Neuron (in vitro differentiated cells): ENCODE measurements around the gene HCN4.

Experiments used
- H2AFZ ChIP-seq: one replicate; pipeline ENCODE4 v1.6.1; 2013; ENCODE audit warnings: low read depth, mild to moderate bottlenecking, inconsistent platforms, low read length, moderate library complexity
- H3K27me3 ChIP-seq: one replicate; pipeline ENCODE4 v1.6.1; 2013; ENCODE audit warnings: low read length; ENCODE audit not compliant: insufficient read depth
- H3K36me3 ChIP-seq: one replicate; pipeline ENCODE4 v1.6.1; 2013; ENCODE audit warnings: low read length; ENCODE audit not compliant: insufficient read depth
- H3K4me1 ChIP-seq: one replicate; pipeline ENCODE4 v1.6.1; 2013; ENCODE audit warnings: low read length; ENCODE audit not compliant: insufficient read depth
- H3K4me3 ChIP-seq: 2 replicates; pipeline ENCODE4 v1.5.1; 2013; ENCODE audit warnings: mild to moderate bottlenecking, low read length, moderate library complexity
- H3K9me3 ChIP-seq: one replicate; pipeline ENCODE4 v1.6.1; 2013; ENCODE audit warnings: low read length

The HCN4 gene

GRCh38 chr15:73388256-73388781 is 19.6 kb upstream of the HCN4 start:
- Histone ChIP-seq H3K27me3 (peaks cover 25% of the 10 kb centered on the region), H3K4me1 (no peaks in the 10 kb centered on the region), H3K4me3 (no peak overlapping the region), H2AFZ (no peak overlapping the region), H3K9me3 (peaks cover 2% of the 10 kb centered on the region), H3K36me3 (no peaks in the 10 kb centered on the region)

DNA sequence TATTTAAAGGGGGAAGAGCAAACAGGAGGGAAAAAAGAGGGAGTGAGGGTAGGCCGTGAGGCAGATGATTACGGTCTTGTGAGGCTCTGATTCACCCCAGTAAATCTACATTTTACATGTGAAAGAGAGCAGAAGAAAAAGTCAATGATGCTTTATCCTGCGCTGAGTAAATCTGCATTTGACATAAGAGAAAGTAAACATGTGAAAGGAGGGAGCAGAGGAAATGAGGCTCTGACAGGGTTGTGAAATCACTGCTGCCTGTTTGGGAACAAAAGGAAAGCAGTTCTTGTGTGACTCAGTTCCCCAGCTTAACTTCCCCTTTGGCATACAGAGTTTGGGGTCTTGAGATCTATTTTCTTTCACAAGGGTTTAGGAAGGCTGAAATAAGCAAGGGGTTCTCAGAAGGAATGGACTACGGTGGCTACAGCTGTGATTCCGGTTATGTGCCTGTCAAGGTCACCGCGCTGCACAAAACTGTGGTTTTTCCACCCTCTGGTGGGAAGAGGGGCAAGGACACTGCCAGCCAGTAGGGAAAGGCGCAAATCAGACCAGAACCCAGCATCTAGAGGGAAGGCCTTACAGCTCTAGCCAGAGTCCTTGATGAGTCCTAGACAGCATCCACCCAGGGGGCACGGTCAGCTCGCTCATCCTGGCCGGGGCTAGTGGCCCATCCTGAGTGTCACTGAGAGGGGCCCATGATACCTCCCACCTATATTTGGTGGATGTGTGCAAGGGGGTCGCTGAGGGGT is 18.9 kb upstream of the HCN4 start:
- Histone ChIP-seq H3K4me3 (no peak overlapping the region), H3K4me1 (no peaks in the 10 kb centered on the region), H3K27me3 (peaks cover 25% of the 10 kb centered on the region), H3K9me3 (peaks cover 2% of the 10 kb centered on the region), H3K36me3 (no peaks in the 10 kb centered on the region), H2AFZ (no peak overlapping the region)

- no peaks in the 10 kb centered on the region for H3K4me1 ChIP-seq
- H2AFZ ChIP-seq: no peak overlapping the region
- H3K27me3 ChIP-seq: peaks cover 25% of the 10 kb centered on the region
- no peaks in the 10 kb centered on the region for H3K36me3 ChIP-seq
- peaks cover 2% of the 10 kb centered on the region for H3K9me3 ChIP-seq
- H3K4me3 ChIP-seq: no peak overlapping the region
Measured at GRCh38 chr15:73386886-73387506, 18.2 kb upstream of the HCN4 start.

DNA sequence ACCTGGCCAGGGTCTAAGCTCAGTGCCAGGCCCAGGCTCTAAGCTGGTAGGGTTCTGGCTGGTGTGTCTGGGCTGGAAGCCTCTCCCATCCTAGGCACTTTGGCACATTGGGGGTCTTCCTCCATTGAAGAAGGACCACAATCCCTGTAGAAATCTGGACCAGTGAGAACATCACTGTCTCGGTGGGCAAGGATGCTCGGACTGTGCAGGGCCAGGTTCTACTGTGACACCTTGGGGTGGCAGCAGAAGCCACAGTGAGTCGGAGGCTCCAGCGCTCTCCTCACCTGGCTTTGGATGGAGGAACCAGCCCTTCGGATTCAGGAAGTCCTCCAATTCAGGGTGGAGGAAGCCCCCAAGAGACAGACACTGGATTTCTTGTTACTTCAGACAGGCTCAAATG is 17.5 kb upstream of the HCN4 start:
- Histone ChIP-seq H3K36me3 (no peaks in the 10 kb centered on the region), H3K9me3 (peaks cover 2% of the 10 kb centered on the region), H3K4me3 (no peak overlapping the region), H3K4me1 (no peaks in the 10 kb centered on the region), H2AFZ (no peak overlapping the region), H3K27me3 (peaks cover 25% of the 10 kb centered on the region)

DNA sequence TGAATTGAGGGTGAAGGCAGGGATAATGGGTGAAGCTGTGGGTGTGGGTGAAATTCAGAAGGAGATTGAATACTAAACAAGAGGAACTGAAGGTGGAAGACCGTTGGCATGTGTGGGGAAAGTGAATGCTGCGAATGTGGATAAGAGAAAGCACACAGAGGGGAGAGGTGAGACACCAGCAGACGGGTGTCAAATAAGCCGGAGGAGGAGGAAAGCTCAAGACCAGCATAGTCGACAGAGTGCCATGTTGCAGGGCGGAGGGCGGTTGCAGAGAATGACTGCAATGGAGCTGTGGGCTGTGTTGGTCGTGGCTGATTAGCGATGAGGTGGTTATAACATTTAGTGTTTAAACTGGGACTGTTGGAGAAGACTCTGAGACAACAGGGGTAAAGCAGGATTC is 16.4 kb upstream of the HCN4 start:
- H3K4me1 ChIP-seq: no peaks in the 10 kb centered on the region
- peaks cover 2% of the 10 kb centered on the region for H3K9me3 ChIP-seq
- H3K27me3 ChIP-seq: peaks cover 24% of the 10 kb centered on the region
- no peak overlapping the region for H2AFZ ChIP-seq
- no peaks in the 10 kb centered on the region for H3K36me3 ChIP-seq
- no peak overlapping the region for H3K4me3 ChIP-seq

GRCh38 chr15:73383310-73384189 is 14.8 kb upstream of the HCN4 start:
- peaks cover 2% of the 10 kb centered on the region for H3K9me3 ChIP-seq
- H3K27me3 ChIP-seq: peaks cover 22% of the 10 kb centered on the region
- no peaks in the 10 kb centered on the region for H3K4me1 ChIP-seq
- H3K4me3 ChIP-seq: no peak overlapping the region
- H2AFZ ChIP-seq: no peak overlapping the region
- H3K36me3 ChIP-seq: no peaks in the 10 kb centered on the region

GRCh38 chr15:73382115-73382514 is 13.4 kb upstream of the HCN4 start:
- Histone ChIP-seq H3K4me3 (no peak overlapping the region), H3K36me3 (no peaks in the 10 kb centered on the region), H2AFZ (no peak overlapping the region), H3K9me3 (peaks cover 2% of the 10 kb centered on the region), H3K27me3 (peaks cover 14% of the 10 kb centered on the region), H3K4me1 (no peaks in the 10 kb centered on the region)

- no peak overlapping the region for H2AFZ ChIP-seq
- peaks cover 4% of the 10 kb centered on the region for H3K27me3 ChIP-seq
- no peaks in the 10 kb centered on the region for H3K9me3 ChIP-seq
- no peak overlapping the region for H3K4me3 ChIP-seq
- no peaks in the 10 kb centered on the region for H3K4me1 ChIP-seq
- no peaks in the 10 kb centered on the region for H3K36me3 ChIP-seq
Measured at GRCh38 chr15:73380661-73381060, 11.9 kb upstream of the HCN4 start.

DNA sequence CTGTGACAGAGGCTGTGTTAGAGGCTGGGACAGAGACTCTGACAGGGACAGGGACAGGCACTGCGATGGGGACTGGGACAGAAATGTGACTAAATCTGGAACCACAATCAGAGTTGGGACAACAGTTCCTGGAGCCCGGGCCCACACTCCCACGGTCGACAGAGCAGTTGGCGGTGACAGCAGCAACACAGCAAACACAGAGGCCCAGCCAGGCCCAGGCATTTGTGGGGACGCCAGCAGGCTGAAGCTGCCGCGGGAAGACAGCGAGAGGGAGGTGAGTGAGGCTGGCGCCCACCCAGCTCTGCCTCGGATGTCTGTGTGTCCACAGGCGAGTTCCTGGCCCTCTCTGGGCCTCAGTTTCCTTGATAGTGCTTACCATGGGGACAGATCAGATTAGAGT is 9.3 kb upstream of the HCN4 start:
- Histone ChIP-seq H3K9me3 (no peaks in the 10 kb centered on the region), H3K36me3 (no peaks in the 10 kb centered on the region), H3K4me3 (no peak overlapping the region), H3K27me3 (peaks cover 4% of the 10 kb centered on the region), H3K4me1 (no peaks in the 10 kb centered on the region), H2AFZ (no peak overlapping the region)

DNA sequence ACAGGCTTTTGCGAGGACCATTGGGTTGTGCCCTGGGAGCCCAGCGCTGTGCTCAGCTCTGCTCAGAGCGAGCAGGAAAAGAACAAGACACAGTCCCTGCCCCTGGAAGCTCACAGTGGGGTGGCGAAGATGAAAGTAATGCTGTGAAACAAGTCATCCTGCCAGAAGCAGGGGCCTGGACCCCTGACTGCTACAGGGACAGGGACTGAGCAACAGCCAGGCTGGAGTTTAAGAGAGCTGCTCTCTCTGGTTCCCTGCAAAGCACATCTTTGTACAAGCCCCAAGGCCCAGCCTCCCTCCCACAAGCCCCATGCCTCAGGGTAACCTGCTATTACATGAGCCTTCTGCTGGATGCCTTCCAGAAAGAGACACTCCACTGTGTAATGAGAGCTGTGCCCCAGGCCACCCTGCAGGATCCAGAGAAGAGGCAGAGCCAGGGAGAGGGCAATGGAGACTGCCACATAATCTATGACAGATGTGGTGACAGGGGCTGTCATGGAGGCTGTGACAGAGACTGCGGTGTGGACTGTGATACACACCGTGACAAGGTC is 7.1 kb upstream of the HCN4 start:
- no peaks in the 10 kb centered on the region for H3K9me3 ChIP-seq
- H2AFZ ChIP-seq: no peak overlapping the region
- no peaks in the 10 kb centered on the region for H3K36me3 ChIP-seq
- no peak overlapping the region for H3K4me3 ChIP-seq
- peaks cover 19% of the 10 kb centered on the region for H3K27me3 ChIP-seq
- no peaks in the 10 kb centered on the region for H3K4me1 ChIP-seq

GRCh38 chr15:73375012-73375411 is 6.3 kb upstream of the HCN4 start:
- Histone ChIP-seq H3K27me3 (peaks cover 28% of the 10 kb centered on the region), H2AFZ (no peak overlapping the region), H3K36me3 (no peaks in the 10 kb centered on the region), H3K4me1 (peaks cover 2% of the 10 kb centered on the region), H3K4me3 (no peak overlapping the region), H3K9me3 (no peaks in the 10 kb centered on the region)

DNA sequence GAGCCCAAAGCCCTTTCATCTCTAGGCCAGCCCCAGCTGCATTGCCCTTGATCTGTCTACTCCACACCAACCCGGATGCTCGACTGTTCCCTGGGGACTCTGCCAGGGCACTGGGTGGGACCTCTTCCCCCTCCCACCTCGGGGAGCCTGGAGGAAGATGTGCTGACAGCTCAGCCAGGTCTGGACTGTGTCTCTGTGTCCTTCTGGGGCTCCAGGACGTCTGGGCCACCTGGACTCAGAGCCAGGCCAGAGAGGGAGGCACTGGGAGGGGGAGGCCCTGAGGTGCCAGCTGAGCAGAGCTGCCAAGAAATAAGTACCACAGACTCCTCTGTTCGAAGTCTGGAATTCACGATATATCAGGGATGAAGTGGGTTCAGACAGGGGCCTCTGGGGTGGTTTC is 5.8 kb upstream of the HCN4 start:
- H3K4me3 ChIP-seq: no peak overlapping the region
- H3K9me3 ChIP-seq: no peaks in the 10 kb centered on the region
- H3K27me3 ChIP-seq: peaks cover 31% of the 10 kb centered on the region
- H3K36me3 ChIP-seq: no peaks in the 10 kb centered on the region
- H3K4me1 ChIP-seq: peaks cover 2% of the 10 kb centered on the region
- no peak overlapping the region for H2AFZ ChIP-seq

- H3K9me3 ChIP-seq: no peaks in the 10 kb centered on the region
- H3K27me3 ChIP-seq: peaks cover 39% of the 10 kb centered on the region
- H3K36me3 ChIP-seq: no peaks in the 10 kb centered on the region
- peaks cover 7% of the 10 kb centered on the region for H3K4me1 ChIP-seq
- no peak overlapping the region for H2AFZ ChIP-seq
- no peak overlapping the region for H3K4me3 ChIP-seq
Measured at GRCh38 chr15:73373221-73373620, 4.5 kb upstream of the HCN4 start.
